HG02884 (cell line): ENCODE results near the gene PCGF1.
"Not testable (repeated sequence)": the region's sequence is repeated elsewhere in the genome, so short reads cannot be mapped to it uniquely, and the experiment has no call there.

Experiments
- ATAC-seq: cut with Tn5 transposase; IDR thresholded peaks from one replicate; pipeline ENCODE4 v1.9.1; 2021; ENCODE audit warnings: mild to moderate bottlenecking, moderate library complexity; ENCODE audit not compliant: unreplicated experiment

The PCGF1 gene

DNA sequence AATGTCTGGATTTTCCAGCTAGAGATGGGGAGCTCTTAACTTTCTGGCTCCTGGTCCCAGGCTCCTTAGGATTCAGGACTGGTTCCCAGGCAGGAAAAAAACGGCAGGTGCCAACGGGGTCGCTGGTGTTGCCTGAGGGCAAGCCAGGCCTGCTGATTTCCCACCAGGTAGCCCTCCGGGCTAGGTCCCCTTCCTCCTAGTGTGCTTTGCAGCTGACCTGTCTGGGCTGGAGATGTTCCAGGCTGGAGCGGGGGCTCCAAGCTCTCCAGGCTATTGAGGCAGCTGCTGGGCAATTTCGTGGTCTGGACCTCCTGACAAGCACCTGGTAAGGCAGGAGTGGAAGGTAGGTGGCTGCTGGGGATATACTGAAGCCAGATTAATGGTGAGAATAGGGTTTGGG, 33.0 kb downstream of the PCGF1 start:
- no peak for ATAC-seq

DNA sequence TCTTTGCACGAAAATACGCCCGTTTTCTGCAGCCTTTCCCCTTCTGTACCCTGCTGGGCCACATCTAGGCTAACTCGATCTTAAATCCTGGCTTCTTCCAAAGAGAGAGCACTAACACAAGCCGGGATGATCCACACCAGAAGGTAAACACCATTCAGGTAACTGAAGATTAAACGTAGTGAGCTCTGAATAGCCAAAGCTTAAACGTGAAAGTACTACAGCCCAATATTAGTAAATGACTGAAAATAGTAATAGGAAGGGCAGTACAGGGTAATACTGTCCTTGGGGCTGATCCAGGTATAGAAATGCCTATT, 34.6 kb downstream of the PCGF1 start:
- ATAC-seq: no peak

DNA sequence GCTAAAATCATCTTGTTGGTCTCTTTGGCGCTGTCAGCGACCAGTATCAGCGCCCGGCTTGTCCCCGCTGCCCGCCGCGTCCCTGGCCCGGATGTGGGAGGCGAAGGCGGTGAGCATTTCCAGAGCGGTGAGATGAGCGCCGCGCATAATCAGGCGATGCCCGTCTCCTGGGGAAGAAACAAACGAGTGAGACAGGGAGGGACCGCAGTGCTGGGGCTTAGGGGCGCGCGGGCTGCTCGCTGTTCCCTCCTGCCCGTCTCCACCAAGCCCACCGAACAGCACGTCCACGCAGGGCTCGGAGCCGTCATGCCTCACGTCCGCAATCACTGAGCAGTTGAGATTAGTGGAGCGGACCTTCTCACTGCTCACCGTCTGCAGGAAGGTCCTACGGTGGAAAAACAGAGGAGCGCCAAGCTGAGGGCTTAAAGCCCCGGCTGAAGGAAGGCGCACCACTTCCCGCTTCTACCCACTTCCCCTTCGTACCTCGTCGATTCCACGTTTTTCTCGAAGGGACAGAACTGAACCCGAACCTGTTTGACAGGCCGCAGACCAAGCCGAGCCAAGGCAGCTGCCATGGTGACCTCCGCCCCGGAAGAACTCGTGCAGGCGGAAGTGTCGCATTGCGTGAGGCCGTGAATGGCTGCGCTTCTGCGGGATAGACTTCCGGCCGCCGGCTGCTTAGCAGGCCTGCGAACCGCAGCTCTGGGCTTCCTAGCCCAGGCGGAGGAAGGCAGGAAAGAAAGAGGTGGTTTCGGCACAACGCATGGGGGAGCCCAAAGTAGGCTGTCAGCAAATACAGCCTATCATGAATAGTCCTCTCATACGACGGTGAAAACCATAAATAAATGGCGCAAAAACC, 35.2 kb downstream of the PCGF1 start, which contains the start of gene MRPL53:
MRPL53 (minus strand) TSS at position 595 of the 859 bp plus-strand sequence; CDS start at position 575, 20 bp downstream.
- ATAC-seq: peak; percentile 84

DNA sequence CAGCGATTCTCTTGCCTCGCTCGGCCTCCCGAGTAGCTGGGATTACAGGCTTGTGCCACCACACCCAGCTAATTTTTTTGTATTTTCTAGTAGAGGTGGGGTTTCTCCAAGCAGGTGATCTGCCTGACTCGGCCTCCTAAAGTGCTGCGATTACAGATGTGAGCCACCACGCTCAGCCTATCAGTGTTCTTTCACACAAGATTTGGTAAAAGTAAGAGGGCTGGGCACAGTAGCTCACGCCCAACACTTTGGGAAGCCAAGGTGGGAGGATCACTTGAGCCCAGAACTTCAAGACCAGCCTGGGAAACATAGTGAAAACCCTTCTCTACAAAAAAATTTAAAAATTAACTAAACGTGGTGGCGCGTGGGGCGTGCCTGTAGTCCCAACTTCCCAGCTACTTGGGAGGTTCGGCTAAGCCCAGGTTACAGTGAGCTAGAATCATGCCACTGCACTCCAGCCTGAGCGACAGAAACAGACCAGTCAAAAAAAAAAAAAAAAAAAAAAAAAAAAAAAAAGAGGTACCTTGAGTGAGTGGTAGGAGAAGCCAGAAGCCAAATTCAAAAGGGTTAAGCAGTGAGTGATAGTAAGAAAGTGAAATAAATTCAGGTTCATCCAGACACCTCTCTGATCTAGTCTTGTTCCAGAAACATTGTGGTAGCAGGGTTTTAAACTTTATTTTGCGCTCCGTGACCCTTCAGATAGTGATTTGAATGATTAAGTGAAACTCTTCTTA, 36.0 kb downstream of the PCGF1 start:
- ATAC-seq: no peak

DNA sequence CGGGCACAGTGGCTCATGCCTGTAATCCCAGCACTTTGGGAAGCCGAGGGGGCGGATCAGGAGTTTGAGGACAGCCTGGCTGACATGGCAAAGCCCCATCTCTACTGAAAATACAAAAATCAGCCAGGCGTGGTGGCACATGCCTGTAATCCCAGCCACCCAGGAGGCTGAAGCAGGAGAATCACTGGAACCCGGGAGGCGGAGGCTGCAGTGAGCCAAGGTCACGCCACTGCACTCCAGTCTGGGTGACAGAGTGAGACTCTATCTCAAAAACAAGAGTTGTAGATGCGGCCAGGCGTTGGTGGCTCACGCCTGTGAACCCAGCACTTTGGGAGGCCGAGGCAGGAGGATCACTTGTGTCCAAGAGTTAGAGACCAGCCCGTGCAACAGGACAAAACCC, 36.8 kb downstream of the PCGF1 start:
- ATAC-seq: not testable (repeated sequence)

DNA sequence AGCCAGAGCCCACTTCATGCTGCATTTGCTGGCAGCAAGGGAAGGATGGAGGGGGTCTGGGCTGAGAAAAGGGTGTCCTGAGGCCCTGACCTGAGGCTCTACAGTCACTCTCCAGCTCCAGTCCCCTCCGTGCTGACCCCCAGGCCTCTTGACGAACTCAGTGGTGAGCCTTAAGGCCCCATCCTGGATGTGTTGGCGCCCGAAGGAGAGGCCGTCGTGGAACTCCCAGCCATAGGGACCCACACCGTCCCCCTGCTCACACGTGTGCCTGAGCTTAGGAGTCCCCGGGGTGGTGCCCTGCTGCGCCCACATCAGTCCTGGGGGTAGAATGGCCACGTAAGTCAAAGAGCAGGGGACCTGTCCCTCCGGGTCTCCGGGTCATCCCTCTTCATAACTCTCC, 43.1 kb downstream of the PCGF1 start:
- no peak for ATAC-seq

DNA sequence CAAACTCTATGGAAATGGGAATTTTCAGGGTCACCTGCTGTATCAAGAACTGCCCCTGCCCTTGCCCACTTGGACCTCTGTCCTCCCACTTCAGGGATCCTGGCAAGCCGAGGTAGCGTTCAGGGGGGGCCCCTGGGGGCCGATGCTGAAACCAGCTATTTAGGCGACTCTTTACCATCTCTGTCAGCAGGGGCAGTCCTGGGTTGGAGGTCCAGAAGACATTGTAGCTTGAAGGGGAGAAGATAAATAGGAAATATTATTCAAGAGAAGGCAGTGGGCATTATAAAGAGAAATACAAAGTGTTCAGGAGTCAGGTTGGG, 44.7 kb downstream of the PCGF1 start:
- no peak for ATAC-seq

DNA sequence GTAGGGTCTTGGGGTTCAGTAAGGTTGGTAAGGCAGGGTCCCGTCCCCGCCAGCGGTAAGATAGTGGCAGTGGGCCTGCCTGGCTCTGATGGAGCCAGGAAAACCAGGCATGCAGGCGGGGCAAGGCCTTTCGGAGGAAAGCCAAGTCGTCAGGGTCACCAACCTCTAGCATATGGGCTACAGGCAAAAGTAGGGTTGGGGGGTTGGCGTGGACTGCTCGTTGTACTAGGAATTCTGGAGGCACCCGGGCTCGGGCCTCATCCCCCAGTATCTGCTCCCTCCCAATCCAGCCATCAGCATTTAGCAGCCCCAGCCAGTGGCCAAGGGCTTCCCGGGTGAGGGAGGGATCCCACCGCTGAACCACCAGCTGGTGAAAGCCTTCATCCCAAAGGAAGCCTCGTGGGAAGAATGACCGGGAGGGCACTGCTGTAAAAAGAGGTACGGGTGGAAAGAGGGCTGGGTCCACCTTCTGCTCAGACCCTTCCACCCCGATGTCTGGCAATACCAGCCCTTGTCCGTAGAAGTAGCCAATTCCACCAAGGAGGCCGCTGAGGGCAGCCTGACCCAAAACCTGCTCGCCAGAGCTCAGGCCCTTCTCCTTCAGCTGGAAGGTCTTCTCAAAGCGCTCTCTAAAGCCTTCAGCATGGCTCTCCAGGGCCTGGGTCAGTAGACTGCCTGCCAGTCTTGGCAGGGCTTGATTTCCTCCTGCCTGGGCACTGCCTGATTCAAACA, 45.3 kb downstream of the PCGF1 start:
- no peak for ATAC-seq

DNA sequence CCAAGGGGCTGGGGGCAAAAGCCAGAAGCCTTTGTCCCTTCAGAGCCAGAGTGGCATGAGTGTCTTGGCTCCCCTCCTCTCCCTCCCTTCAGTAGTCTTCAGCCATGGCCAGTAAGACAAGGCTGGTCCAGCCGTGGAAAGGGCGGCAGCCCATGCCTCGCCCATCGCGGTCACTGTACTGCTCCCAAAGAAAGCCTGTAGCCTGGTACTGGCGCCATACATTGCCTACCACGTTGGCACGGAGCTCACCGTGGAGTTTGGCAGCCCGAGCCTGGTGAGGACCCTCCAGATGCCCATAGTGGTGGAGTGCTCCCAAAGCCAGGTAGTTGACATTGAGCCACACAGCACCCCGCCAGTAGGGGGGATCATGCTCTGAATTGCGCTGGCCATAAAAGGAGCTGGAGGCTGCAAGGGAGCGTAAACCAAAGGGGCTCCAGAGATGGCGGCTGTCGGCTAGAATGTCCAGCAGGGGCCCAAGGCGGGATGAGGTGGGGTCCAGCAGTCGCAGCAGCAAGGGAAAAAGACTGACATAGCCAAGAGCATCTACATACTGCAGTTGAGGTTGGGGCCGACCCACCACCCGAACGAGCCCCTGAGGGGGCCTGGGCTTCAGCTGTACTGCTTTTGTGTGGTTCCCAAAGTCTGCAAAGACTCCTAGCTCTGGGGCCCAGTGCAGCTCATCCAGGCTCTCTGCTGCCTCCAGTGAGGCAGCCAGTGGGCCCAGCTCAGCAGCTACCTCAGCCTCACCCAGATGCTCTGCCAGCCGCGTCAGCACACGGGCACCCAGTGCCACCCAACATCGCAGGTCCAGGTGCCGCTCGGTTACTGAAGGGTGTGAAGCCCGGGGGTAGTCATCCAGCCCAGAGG, 46.1 kb downstream of the PCGF1 start:
- no peak for ATAC-seq

DNA sequence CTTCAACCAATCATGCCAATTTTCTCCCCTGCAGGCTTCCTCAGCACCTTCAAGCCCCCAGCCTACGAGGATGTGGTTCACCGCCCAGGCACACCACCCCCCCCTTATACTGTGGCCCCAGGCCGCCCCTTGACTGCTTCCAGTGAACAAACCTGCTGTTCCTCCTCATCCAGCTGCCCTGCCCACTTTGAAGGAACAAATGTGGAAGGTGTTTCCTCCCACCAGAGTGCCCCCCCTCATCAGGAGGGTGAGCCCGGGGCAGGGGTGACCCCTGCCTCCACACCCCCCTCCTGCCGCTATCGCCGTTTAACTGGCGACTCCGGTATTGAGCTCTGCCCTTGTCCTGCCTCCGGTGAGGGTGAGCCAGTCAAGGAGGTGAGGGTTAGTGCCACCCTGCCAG, 47.3 kb downstream of the PCGF1 start:
- not testable (repeated sequence) for ATAC-seq

DNA sequence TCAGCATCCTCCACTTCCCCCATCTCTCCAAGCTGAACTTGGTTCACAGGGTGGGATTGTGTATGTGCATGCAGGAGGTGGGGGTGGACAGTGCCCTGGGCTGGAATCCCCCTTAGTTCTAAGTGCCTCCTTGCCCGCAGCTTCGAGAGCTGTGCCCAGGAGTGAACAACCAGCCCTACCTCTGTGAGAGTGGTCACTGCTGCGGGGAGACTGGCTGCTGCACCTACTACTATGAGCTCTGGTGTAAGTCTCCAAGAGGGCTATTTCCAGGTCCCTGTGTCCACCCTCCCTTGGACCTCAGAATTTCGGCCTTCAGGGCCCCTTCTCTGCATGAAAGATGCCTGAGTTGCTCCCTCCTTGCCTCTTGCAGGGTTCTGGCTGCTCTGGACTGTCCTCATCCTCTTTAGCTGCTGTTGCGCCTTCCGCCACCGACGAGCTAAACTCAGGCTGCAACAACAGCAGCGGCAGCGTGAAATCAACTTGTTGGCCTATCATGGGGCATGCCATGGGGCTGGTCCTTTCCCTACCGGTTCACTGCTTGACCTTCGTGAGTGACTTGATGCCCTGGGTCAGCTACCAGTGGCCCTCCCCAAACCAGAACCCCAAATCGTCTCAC, 47.9 kb downstream of the PCGF1 start:
- ATAC-seq: not testable (repeated sequence)

DNA sequence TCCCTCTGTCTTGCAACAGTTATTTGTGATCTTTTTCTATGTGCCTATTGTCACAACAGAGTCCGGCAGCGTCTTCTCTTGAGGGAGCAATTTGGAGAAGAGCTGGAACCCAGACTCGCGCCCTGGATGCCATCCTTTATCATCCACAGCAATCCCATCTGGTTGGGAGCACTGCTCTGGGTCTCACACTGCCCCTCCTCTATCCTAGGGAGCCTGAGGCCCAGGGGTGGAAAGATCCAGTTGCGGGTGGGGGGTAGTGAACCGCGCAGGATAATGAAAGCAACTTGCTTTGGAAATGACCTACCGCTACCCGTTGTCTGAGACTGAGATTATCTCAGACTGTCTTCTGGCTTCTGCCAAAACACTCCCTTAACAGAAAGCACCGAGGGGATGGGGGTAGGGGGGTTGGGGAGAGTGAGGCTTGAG, 48.5 kb downstream of the PCGF1 start:
- ATAC-seq: no peak

DNA sequence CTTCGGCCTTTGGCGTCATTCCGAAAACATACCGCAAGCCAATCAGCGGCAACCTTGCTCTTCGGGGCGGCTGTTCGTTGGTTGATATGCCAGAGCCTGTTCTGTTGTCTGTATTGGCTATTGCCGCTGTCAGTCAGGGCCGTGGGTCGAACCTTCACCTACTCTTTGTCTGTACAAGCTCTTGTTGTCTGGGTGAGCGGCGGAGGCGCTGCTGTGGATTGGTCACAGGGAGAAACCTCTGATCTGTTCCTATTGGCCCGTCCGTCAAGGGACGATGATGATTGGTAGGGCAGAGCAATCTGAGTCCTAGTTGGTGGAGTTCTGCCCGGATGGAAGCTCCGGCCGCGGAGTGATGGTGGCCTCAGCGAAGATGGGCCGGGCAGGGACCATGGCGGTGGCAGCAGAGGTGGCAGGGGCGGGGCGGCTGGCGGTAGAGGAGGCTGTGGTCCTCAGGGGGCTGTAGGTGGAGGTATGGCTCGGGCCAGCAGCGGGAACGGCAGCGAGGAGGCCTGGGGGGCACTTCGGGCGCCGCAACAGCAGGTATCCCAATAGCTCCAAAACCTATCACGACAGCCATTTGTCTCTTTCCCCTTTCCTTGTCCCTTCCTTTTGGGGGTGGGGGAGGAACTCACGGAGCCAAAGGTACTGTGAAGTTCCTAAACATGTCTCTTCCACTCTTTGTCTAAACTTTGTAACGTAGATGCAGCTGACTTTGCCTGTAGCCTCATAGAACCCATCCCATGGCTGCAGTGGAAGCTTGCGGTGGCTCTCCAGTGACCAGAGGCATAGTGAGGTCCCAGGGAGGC, 49.2 kb downstream of the PCGF1 start, which contains the start of gene WBP1:
WBP1 (plus strand) TSS at position 307 of the 806 bp plus-strand sequence; CDS start at position 472, 165 bp downstream.
- peak; percentile 80 for ATAC-seq

DNA sequence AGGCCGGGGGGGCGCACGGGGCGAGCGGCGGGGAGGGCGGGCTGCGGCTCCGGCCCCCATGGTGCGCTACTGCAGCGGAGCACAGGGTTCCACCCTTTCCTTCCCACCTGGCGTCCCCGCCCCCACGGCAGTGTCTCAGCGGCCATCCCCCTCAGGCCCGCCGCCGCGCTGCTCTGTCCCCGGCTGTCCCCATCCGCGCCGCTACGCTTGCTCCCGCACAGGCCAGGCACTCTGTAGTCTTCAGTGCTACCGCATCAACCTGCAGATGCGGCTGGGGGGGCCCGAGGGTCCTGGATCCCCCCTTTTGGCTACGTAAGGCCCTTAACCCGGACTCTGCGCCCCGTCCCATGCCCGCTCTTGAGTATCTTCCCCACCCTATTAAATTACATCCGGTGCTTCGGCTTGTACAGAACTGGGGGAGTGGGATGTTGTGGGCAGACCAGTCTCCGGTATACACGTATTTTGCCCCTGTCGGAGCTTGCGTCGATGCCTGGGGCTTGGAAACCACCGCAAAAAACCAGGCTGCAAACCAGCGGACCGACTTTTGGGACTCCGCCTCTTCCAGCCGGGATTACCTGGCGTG, 49.9 kb downstream of the PCGF1 start:
- peak; percentile 26 for ATAC-seq

DNA sequence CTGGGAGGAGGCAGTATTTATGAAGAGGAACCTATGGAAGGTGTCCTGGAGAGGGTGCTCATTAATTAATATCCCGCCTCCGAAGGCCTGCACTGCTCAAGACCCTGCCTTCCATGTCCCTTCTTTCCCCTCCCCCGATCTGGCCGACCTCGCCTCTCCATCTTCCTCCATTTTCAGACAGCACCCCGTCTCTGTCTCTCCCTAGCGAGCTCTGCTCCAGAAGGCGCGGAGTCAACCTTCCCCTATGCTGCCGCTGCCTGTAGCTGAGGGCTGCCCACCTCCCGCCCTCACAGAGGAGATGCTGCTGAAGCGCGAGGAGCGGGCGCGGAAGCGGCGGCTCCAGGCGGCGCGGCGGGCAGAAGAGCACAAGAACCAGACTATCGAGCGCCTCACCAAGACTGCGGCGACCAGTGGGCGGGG, 50.4 kb downstream of the PCGF1 start:
- ATAC-seq: no peak
